ENCODE measurements around the gene RIN3. TPM values are rescaled to one million over a fixed set of nuclear protein-coding genes. Genes with fewer than 3 reads are reported as not detected.

RIN3 gene
- total RNA-seq, 2 donors from 2014 or later: 8.8 to 41.6 TPM

DNA sequence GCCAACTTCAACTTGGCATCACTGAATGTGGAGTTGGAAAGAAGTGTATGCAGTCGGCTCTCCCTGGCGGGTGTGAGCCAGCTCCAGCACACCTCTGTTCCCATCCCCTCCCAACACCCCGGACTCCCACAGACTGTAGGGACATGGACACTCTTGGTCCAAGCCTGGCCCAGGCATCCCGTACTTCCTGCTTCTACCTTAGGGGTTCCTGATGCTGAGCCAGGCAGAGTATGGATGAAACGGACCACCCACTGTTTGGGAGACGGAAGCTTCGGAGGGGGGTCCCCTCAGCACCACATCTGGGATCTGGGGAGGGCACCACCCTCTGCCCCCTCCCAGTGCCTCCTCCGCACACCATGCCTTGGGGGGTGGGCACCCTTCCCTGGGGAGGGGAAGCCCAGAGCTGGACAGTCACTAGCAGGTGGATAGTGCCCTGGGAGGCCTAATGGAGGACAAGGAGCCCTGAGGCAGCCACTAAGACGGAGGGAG, 172.9 kb downstream of the RIN3 start:
- Histone ChIP-seq H3K9me3 (no peaks in the 10 kb centered on the region), H3K27ac (no peak overlapping the region), H3K4me1 (replicated peaks) (peaks cover 2% of the 10 kb centered on the region), H3K36me3 (no peaks in the 10 kb centered on the region), H3K27me3 (replicated peaks; ENCODE audit: insufficient read depth) (no peaks in the 10 kb centered on the region), H3K4me3 (no peak overlapping the region)
- 79% methylated on average over 9 of the region's 9 CpGs for WGBS
- TF ChIP-seq, protein P1, sequence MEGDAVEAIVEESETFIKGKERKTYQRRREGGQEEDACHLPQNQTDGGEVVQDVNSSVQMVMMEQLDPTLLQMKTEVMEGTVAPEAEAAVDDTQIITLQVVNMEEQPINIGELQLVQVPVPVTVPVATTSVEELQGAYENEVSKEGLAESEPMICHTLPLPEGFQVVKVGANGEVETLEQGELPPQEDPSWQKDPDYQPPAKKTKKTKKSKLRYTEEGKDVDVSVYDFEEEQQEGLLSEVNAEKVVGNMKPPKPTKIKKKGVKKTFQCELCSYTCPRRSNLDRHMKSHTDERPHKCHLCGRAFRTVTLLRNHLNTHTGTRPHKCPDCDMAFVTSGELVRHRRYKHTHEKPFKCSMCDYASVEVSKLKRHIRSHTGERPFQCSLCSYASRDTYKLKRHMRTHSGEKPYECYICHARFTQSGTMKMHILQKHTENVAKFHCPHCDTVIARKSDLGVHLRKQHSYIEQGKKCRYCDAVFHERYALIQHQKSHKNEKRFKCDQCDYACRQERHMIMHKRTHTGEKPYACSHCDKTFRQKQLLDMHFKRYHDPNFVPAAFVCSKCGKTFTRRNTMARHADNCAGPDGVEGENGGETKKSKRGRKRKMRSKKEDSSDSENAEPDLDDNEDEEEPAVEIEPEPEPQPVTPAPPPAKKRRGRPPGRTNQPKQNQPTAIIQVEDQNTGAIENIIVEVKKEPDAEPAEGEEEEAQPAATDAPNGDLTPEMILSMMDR (IDR thresholded peaks at IDR 0.05): no peak
- TF ChIP-seq POLR2AphosphoS5 (IDR thresholded peaks at IDR 0.05) (no peak), POLR2A (IDR thresholded peaks at IDR 0.05) (no peak)
- intact Hi-C loops (cut with DNase I): loop anchor here (2.0 to 10.0 kb wide), 3 partner anchors 98 to 562 kb away; partner anchors contain the start of genes CPSF2, NDUFB1 and RIN3
- no peak for DNase-seq (ENCODE audit: low spot score)

DNA sequence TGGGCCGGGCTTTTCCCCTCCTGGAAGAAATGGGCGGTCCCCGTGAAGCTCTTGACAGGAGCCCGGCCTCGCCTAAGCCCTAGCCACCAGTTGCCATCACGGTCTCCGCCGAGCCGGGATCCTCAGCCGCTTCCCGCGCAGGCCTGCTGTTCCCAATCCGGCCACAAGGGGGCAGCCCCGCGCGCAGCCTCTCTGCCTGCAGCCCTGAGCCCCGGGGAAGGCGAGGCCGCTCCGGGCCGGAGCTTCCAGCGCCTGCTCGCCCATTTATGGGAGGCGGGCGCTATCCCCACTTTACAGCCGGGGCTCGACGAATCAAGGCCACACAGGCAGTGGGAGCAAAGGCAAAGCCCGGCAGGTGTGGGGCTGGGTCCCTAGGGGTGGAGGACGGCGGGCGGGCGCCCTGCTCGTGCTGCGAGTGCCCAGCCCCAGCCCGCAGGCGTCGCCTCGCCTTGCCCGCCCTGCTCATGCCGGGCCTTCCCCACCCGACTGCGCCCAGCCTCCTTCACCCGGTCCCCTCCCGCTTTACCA, 173.4 kb downstream of the RIN3 start:
- DNase-seq (ENCODE audit: low spot score): peak; percentile 69
- no peaks in the 10 kb centered on the region for H3K36me3 ChIP-seq
- WGBS: 3% methylated on average over 29 of the region's 45 CpGs
- peaks cover 2% of the 10 kb centered on the region for H3K4me1 ChIP-seq (replicated peaks)
- no peaks in the 10 kb centered on the region for H3K27me3 ChIP-seq (replicated peaks; ENCODE audit: insufficient read depth)
- intact Hi-C loops (cut with DNase I): loop anchor here (2.0 to 10.0 kb wide), 3 partner anchors 98 to 562 kb away; partner anchors contain the start of genes CPSF2, NDUFB1 and RIN3
- peak; percentile 42 for TF ChIP-seq POLR2AphosphoS5 (IDR thresholded peaks at IDR 0.05)
- no peak for TF ChIP-seq POLR2A (IDR thresholded peaks at IDR 0.05)
- TF ChIP-seq, protein P1 (IDR thresholded peaks at IDR 0.05): peak; percentile 71 to 94 (median 83)
- H3K27ac ChIP-seq: peak overlapping the region in 1 of 2 donors; percentile 0
- H3K9me3 ChIP-seq: no peaks in the 10 kb centered on the region
- peak overlapping the region; percentile 18 to 33 for H3K4me3 ChIP-seq

DNA sequence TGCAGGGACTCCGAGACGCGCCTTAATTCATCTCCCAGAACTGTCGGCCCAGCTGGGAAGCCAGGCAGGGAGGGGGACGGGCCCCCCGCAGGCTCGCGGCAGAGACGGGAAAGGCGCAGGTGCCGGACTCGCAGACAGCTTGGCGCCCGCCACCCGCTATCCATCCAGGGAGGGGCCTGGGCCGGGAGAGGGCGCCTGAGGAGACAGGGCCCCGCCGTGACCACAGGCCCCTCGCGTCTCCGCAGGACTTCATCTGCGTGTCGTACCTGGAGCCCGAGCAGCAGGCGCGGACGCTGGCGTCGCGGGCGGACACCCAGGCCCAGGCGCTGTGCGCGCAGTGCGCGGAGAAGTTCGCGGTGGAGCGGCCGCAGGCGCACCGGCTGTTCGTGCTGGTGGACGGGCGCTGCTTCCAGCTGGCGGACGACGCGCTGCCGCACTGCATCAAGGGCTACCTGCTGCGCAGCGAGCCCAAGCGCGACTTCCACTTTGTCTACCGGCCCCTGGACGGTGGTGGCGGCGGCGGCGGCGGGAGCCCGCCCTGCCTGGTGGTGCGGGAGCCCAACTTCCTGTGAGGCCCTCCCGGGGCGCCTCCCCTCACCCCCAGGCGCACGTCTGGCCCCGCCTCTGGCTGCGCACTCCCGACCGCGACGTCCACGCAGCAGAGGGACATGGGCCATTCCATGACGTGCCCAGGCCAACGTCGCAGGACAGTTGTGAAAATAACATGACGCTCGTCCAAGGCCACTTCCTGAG, 174.3 kb downstream of the RIN3 start:
- no peak for TF ChIP-seq POLR2AphosphoS5 (IDR thresholded peaks at IDR 0.05)
- TF ChIP-seq, protein P1 (IDR thresholded peaks at IDR 0.05): no peak
- no peak for TF ChIP-seq POLR2A (IDR thresholded peaks at IDR 0.05)
- no peaks in the 10 kb centered on the region for H3K36me3 ChIP-seq
- 25% methylated on average over 25 of the region's 80 CpGs for WGBS
- no peak for DNase-seq (ENCODE audit: low spot score)
- no peaks in the 10 kb centered on the region for H3K27me3 ChIP-seq (replicated peaks; ENCODE audit: insufficient read depth)
- H3K27ac ChIP-seq: peak overlapping the region in 1 of 2 donors; percentile 17
- H3K4me1 ChIP-seq (replicated peaks): peaks cover 2% of the 10 kb centered on the region
- H3K9me3 ChIP-seq: no peaks in the 10 kb centered on the region
- H3K4me3 ChIP-seq: peak overlapping the region; percentile 18 to 33
- intact Hi-C loops (cut with DNase I): loop anchor here (2.0 to 10.0 kb wide), 3 partner anchors 97 to 563 kb away; partner anchors contain the start of genes CPSF2, NDUFB1 and RIN3

DNA sequence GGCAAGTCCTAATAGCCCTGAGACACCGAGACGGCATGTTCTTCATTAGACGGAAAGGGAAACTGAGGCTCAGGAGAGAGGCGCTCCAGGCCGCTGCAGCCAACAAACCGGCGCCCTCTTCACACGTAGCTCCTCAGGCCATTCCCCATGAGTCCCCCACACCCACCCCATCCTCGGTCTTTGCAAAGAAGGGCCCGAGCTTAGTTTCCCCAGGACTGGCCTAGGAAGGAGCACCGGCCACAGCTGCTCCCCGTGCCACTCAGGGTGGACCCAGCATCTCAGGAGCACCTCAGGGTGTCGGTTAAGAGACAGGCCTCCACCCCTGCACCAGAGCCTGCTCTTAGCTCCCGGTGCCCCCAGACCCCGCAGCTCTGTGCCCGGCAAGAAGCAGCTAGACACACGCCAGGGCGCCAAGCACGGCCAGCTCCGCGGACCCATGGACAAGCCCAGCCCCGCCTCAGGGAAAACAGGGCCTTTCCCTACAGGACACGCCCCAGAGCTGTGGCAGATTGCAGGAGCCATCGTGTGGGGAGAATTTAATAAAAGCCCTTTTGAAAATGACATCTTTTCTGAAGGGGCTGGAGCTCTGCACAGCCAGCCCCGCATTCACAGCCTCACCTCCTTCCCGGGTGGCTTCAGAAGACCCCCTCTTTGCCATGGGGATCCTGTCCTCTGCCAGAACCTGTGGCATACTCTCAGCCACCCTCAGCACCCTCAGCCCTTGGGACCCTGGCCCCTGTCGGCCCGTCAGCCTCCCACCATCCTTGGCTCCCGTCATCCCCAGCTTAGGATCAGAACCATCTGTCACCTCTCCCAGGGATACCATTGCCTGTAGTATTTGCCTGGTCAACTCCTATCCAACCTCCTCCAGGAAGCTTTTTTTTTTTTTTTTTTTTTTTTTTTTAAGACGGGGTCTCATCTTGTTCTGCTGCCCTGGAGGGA, 175.1 kb downstream of the RIN3 start:
- intact Hi-C loops (cut with DNase I): loop anchor here (10.0 kb wide), 2 partner anchors 174 to 564 kb away; partner anchors contain the start of genes CPSF2, NDUFB1 and RIN3
- no peak overlapping the region for H3K4me3 ChIP-seq
- TF ChIP-seq, protein P1 (IDR thresholded peaks at IDR 0.05): no peak
- no peak for TF ChIP-seq POLR2AphosphoS5 (IDR thresholded peaks at IDR 0.05)
- no peak for TF ChIP-seq POLR2A (IDR thresholded peaks at IDR 0.05)
- no peak for DNase-seq (ENCODE audit: low spot score)
- H3K36me3 ChIP-seq: no peaks in the 10 kb centered on the region
- 88% methylated on average over 30 of the region's 30 CpGs for WGBS
- H3K9me3 ChIP-seq: no peaks in the 10 kb centered on the region
- H3K4me1 ChIP-seq (replicated peaks): peaks cover 2% of the 10 kb centered on the region
- H3K27ac ChIP-seq: no peak overlapping the region
- no peaks in the 10 kb centered on the region for H3K27me3 ChIP-seq (replicated peaks; ENCODE audit: insufficient read depth)

Measured in prostate gland (tissue), 2 donors.